Measurements from ENCODE around the gene CDH23.
A peak's percentile ranks its signal among the peaks of the same experiment; 100 is the strongest.

GRCh38 chr10:71829171-71829570 is 432.5 kb downstream of the CDH23 start:
- TF ChIP-seq, protein P1, sequence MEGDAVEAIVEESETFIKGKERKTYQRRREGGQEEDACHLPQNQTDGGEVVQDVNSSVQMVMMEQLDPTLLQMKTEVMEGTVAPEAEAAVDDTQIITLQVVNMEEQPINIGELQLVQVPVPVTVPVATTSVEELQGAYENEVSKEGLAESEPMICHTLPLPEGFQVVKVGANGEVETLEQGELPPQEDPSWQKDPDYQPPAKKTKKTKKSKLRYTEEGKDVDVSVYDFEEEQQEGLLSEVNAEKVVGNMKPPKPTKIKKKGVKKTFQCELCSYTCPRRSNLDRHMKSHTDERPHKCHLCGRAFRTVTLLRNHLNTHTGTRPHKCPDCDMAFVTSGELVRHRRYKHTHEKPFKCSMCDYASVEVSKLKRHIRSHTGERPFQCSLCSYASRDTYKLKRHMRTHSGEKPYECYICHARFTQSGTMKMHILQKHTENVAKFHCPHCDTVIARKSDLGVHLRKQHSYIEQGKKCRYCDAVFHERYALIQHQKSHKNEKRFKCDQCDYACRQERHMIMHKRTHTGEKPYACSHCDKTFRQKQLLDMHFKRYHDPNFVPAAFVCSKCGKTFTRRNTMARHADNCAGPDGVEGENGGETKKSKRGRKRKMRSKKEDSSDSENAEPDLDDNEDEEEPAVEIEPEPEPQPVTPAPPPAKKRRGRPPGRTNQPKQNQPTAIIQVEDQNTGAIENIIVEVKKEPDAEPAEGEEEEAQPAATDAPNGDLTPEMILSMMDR (IDR thresholded peaks at IDR 0.05): no peak
- TF ChIP-seq EP300 (IDR thresholded peaks at IDR 0.05) (peak; percentile 29 to 76), POLR2A (IDR thresholded peaks at IDR 0.05) (no peak)
